ENCODE data around the gene GTF3C5.

- TF ChIP-seq CTCF (IDR thresholded peaks at IDR 0.05 in 2 of 3, conservative IDR thresholded peaks at IDR 0.05 in 1 of 3; ENCODE audit: control insufficient read depth in 2 of 3, extremely low read depth in 1 of 3, insufficient read depth in 1 of 3, low read depth in 3 of 3, low read length in 3 of 3) (no peak), BRCA1 (IDR thresholded peaks at IDR 0.05; ENCODE audit: low read depth, low read length) (no peak), PML (IDR thresholded peaks at IDR 0.05; ENCODE audit: low read length) (no peak), POLR2A (IDR thresholded peaks at IDR 0.05; ENCODE audit: low read depth, low read length) (no peak; the same call in 1 of the 2 replicates), BHLHE40 (IDR thresholded peaks at IDR 0.05; ENCODE audit: borderline replicate concordance in 1 of 2, low read depth in 2 of 2, low read length in 1 of 2) (no peak), ZNF687 (IDR thresholded peaks at IDR 0.05) (no peak), HDGF (IDR thresholded peaks at IDR 0.05) (no peak), ELK1 (IDR thresholded peaks at IDR 0.05; ENCODE audit: low read depth, low read length) (no peak), CREB1 (IDR thresholded peaks at IDR 0.05; ENCODE audit: low read depth) (no peak), ATF2 (IDR thresholded peaks at IDR 0.05; ENCODE audit: low read length) (no peak)
These were observed 23.5 kb downstream of the GTF3C5 start for GRCh38 chr9:133054194-133054890.
